H9 (cell line): ENCODE results near the gene ADAMTS16. TPM values are rescaled to one million over a fixed set of nuclear protein-coding genes. Genes with fewer than 3 reads are reported as not detected.

Source experiments
- DNase-seq: peaks from one replicate; pipeline ENCODE4 v3.0.0-alpha.2; 2017
- H2AFZ ChIP-seq: one replicate; pipeline ENCODE4 v1.6.1; 2013; ENCODE audit warnings: mild to moderate bottlenecking, low read length, control low read depth, moderate library complexity
- H2AK5ac ChIP-seq: 2 replicates; pipeline ENCODE4 v1.6.1; 2013; ENCODE audit warnings: low read length, control low read depth, mixed read lengths; ENCODE audit not compliant: insufficient read length
- H2BK120ac ChIP-seq: one replicate; pipeline ENCODE4 v1.6.1; 2013; ENCODE audit warnings: low read depth, mild to moderate bottlenecking, low read length, control low read depth, inconsistent platforms; ENCODE audit not compliant: poor library complexity, severe bottlenecking
- H2BK12ac ChIP-seq: 2 replicates; pipeline ENCODE4 v1.6.1; 2013; ENCODE audit warnings: low read length, control low read depth, mixed read lengths, low read depth; ENCODE audit not compliant: insufficient read length
- H2BK15ac ChIP-seq: 2 replicates; pipeline ENCODE4 v1.6.1; 2013; ENCODE audit warnings: low read depth, low read length, control low read depth
- H2BK20ac ChIP-seq: one replicate; pipeline ENCODE4 v1.6.1; 2013; ENCODE audit warnings: low read depth, mild to moderate bottlenecking, low read length, control low read depth, inconsistent platforms; ENCODE audit not compliant: poor library complexity, severe bottlenecking
- H2BK5ac ChIP-seq: 2 replicates; pipeline ENCODE4 v1.6.1; 2013; ENCODE audit warnings: low read length, control low read depth, mixed read lengths; ENCODE audit not compliant: insufficient read length
- H3K14ac ChIP-seq: 2 replicates; pipeline ENCODE4 v1.6.1; 2013; ENCODE audit warnings: low read length, control low read depth; ENCODE audit not compliant: insufficient read depth
- H3K18ac ChIP-seq: 2 replicates; pipeline ENCODE4 v1.6.1; 2013; ENCODE audit warnings: low read depth, mild to moderate bottlenecking, mixed read lengths, low read length, control low read depth; ENCODE audit not compliant: insufficient read length
- H3K23ac ChIP-seq: 2 replicates; pipeline ENCODE4 v1.6.1; 2013; ENCODE audit warnings: low read length, control low read depth, mixed read lengths, low read depth; ENCODE audit not compliant: insufficient read length
- H3K23me2 ChIP-seq: 2 replicates; pipeline ENCODE4 v1.6.1; 2013; ENCODE audit warnings: low read depth, mild to moderate bottlenecking, mixed read lengths, low read length, control low read depth; ENCODE audit not compliant: insufficient read length, poor library complexity, severe bottlenecking
- H3K27ac ChIP-seq: 2 replicates; pipeline ENCODE4 v1.5.1; 2013; ENCODE audit warnings: low read length, control low read depth, mixed read lengths, low read depth; ENCODE audit not compliant: insufficient read length
- H3K27me3 ChIP-seq: 2 replicates; pipeline ENCODE4 v1.6.1; 2013; ENCODE audit warnings: low read length, control low read depth, inconsistent platforms; ENCODE audit not compliant: insufficient read depth
- H3K4ac ChIP-seq: 2 replicates; pipeline ENCODE4 v1.6.1; 2013; ENCODE audit warnings: low read depth, mild to moderate bottlenecking, control low read depth, inconsistent platforms, low read length, moderate library complexity
- H3K4me1 ChIP-seq: 2 replicates; pipeline ENCODE4 v1.6.1; 2013; ENCODE audit warnings: low read length, control low read depth, inconsistent platforms; ENCODE audit not compliant: insufficient read depth
- H3K4me2 ChIP-seq: 2 replicates; pipeline ENCODE4 v1.6.1; 2013; ENCODE audit warnings: low read length, control low read depth, mixed read lengths; ENCODE audit not compliant: insufficient read length, insufficient read depth
- H3K56ac ChIP-seq: 2 replicates; pipeline ENCODE4 v1.6.1; 2013; ENCODE audit warnings: low read depth, mild to moderate bottlenecking, mixed read lengths, low read length, control low read depth; ENCODE audit not compliant: insufficient read length
- H3K79me1 ChIP-seq: 2 replicates; pipeline ENCODE4 v1.6.1; 2013; ENCODE audit warnings: low read depth, mild to moderate bottlenecking, moderate library complexity, low read length, control low read depth, inconsistent platforms; ENCODE audit not compliant: insufficient read depth, poor library complexity, severe bottlenecking
- H3K79me2 ChIP-seq: 2 replicates; pipeline ENCODE4 v1.6.1; 2013; ENCODE audit warnings: low read length, control low read depth, inconsistent platforms; ENCODE audit not compliant: insufficient read depth
- H3K9ac ChIP-seq: 2 replicates; pipeline ENCODE4 v1.6.1; 2013; ENCODE audit warnings: low read length, control low read depth, mixed read lengths; ENCODE audit not compliant: insufficient read length; ENCODE audit errors: extremely low read depth
- H3K9me3 ChIP-seq: one replicate; pipeline ENCODE4 v1.6.1; 2013; ENCODE audit warnings: low read depth, low read length, inconsistent platforms; ENCODE audit not compliant: control insufficient read depth
- H3T11ph ChIP-seq: one replicate; pipeline ENCODE4 v1.6.1; 2013; ENCODE audit warnings: mild to moderate bottlenecking, low read length, control low read depth, inconsistent platforms
- H4K20me1 ChIP-seq: one replicate; pipeline ENCODE4 v1.6.1; 2013; ENCODE audit not compliant: control insufficient read depth, insufficient read length, insufficient read depth
- H4K5ac ChIP-seq: 2 replicates; pipeline ENCODE4 v1.6.1; 2013; ENCODE audit warnings: low read depth, mild to moderate bottlenecking, mixed read lengths, low read length, control low read depth; ENCODE audit not compliant: insufficient read length
- H4K8ac ChIP-seq: replicated peaks from 2 replicates; pipeline ENCODE4 v1.6.1; 2013; ENCODE audit warnings: low read length, control low read depth, mixed read lengths, low read depth; ENCODE audit not compliant: insufficient read length
- H4K91ac ChIP-seq: 2 replicates; pipeline ENCODE4 v1.6.1; 2013; ENCODE audit warnings: low read depth, mild to moderate bottlenecking, moderate library complexity, mixed read lengths, low read length, control low read depth; ENCODE audit not compliant: insufficient read length
- H3K27ac Mint-ChIP-seq, 3 experiments: 2 replicates in 2 of 3; 3 replicates in 1 of 3; pipeline ENCODE4 v1.8.0; 2020 to 2021; ENCODE audit warnings: mixed read lengths in 3 of 3, mild to moderate bottlenecking in 1 of 3, moderate library complexity in 1 of 3
- H3K27me3 Mint-ChIP-seq: 2 replicates; pipeline ENCODE4 v1.8.0; 2021; ENCODE audit warnings: low read depth, mild to moderate bottlenecking, moderate library complexity, mixed read lengths
- H3K36me3 Mint-ChIP-seq, 3 experiments: 2 replicates in 2 of 3; 3 replicates in 1 of 3; pipeline ENCODE4 v1.8.0; 2020 to 2021; ENCODE audit warnings: low read depth in 3 of 3, mixed read lengths in 3 of 3; ENCODE audit not compliant: insufficient read depth in 1 of 3
- H3K4me1 Mint-ChIP-seq, 2 experiments: 2 replicates each; pipeline ENCODE4 v1.8.0; 2020; ENCODE audit warnings: mixed read lengths in 2 of 2
- H3K4me3 Mint-ChIP-seq, 2 experiments: 2 replicates in 1 of 2; 3 replicates in 1 of 2; pipeline ENCODE4 v1.8.0; 2020 to 2021; ENCODE audit warnings: mild to moderate bottlenecking in 2 of 2, mixed read lengths in 2 of 2, moderate library complexity in 1 of 2
- H3K9me3 Mint-ChIP-seq, 2 experiments: 2 replicates in 1 of 2; 3 replicates in 1 of 2; pipeline ENCODE4 v1.8.0; 2020; ENCODE audit warnings: mild to moderate bottlenecking in 2 of 2, mixed read lengths in 2 of 2, moderate library complexity in 1 of 2
- CTCF ChIP-seq: fragments of 200-600 bp; sonication (generic); conservative IDR thresholded peaks from 3 replicates; pipeline ENCODE4 v1.8.0; 2021; ENCODE audit warnings: antibody characterized with exemption, mild to moderate bottlenecking
- WGBS: extraction: QIAGEN DNeasy Blood & Tissue Kit; methylation state at CpG from one replicate; pipeline ENCODE4 v1.1.7; 2013; ENCODE audit warnings: missing lambda C conversion rate, low lambda C conversion rate, mixed read lengths; ENCODE audit not compliant: insufficient read length; ENCODE audit errors: extremely low coverage; 5-methylcytosine and 5-hydroxymethylcytosine counted together
- total RNA-seq: library from RNA; stranded (reverse); gene quantifications from 2 replicates; pipeline ENCODE4 v1.2.1, GENCODE V29; 2021

Gene ADAMTS16
- total RNA-seq, 1 experiment from 2014 or later, result 4.5 TPM

- no peak overlapping the region for H2AFZ ChIP-seq
- H4K5ac ChIP-seq, result no peak overlapping the region
- H3K79me2 ChIP-seq, result no peaks in the 10 kb centered on the region
- H3K4ac ChIP-seq, result no peak overlapping the region
- no peak overlapping the region for H2BK120ac ChIP-seq
- no peak overlapping the region for H3K23ac ChIP-seq
- no peaks in the 10 kb centered on the region for H3K9me3 ChIP-seq
- TF ChIP-seq CTCF, result no peak
- H2BK15ac ChIP-seq, result no peak overlapping the region
- no peak overlapping the region for H2BK12ac ChIP-seq
- WGBS, result no CpG with 5 or more reads among the region's 6 CpGs
- H3K4me1 ChIP-seq, result no peaks in the 10 kb centered on the region
- Mint-ChIP-seq H3K36me3 (peaks cover 14 to 20% (median 15%) of the 10 kb centered on the region in 3 experiments), H3K4me3 (no peak overlapping the region), H3K27me3 (peaks cover 3% of the 10 kb centered on the region; the same call in 1 of the 2 replicates), H3K9me3 (peaks cover 12 to 14% of the 10 kb centered on the region in 2 experiments), H3K4me1 (peaks cover 0 to 16% of the 10 kb centered on the region in 2 experiments; a peak in 2 of 4 replicates), H3K27ac (no peak overlapping the region)
- no peak overlapping the region for H3T11ph ChIP-seq
- H3K14ac ChIP-seq, result no peak overlapping the region
- no peak overlapping the region for H3K4me2 ChIP-seq
- no peak overlapping the region for H2BK20ac ChIP-seq
- no peak overlapping the region for H2BK5ac ChIP-seq
- no peaks in the 10 kb centered on the region for H4K20me1 ChIP-seq
- no peak for DNase-seq
- no peak overlapping the region for H3K56ac ChIP-seq
- H3K27ac ChIP-seq, result no peak overlapping the region
- no peaks in the 10 kb centered on the region for H3K79me1 ChIP-seq
- no peaks in the 10 kb centered on the region for H3K27me3 ChIP-seq
- H3K18ac ChIP-seq, result no peak overlapping the region
- no peak overlapping the region for H3K9ac ChIP-seq
- H4K91ac ChIP-seq, result no peak overlapping the region
- no peaks in the 10 kb centered on the region for H3K23me2 ChIP-seq
- H4K8ac ChIP-seq, result no peak overlapping the region
- H2AK5ac ChIP-seq, result no peak overlapping the region
These were observed 110.6 kb downstream of the ADAMTS16 start for GRCh38 chr5:5250758-5251157.
